Measurements from ENCODE around the gene FERD3L.
"Not testable (repeated sequence)": the region's sequence is repeated elsewhere in the genome, so short reads cannot be mapped to it uniquely, and the experiment has no call there.

Gene FERD3L

GRCh38 chr7:19144661-19145433 is at the start of gene FERD3L:
TSS of gene FERD3L (minus strand) at chr7:19145421. CDS start at chr7:19145362, 59 bp downstream.
- Mint-ChIP-seq H3K9me3 (no peaks in the 10 kb centered on the region), H3K4me3 (no peak within 1 kb of the TSS), H3K4me1 (no peaks in the 10 kb centered on the region), H3K36me3 (no peaks in the 10 kb centered on the region), H3K27me3 (peaks cover 44% of the 10 kb centered on the region), H3K27ac (no peak within 1 kb of the TSS)
- DNase-seq = no peak
- CTCF ChIA-PET = no interaction called here

DNA sequence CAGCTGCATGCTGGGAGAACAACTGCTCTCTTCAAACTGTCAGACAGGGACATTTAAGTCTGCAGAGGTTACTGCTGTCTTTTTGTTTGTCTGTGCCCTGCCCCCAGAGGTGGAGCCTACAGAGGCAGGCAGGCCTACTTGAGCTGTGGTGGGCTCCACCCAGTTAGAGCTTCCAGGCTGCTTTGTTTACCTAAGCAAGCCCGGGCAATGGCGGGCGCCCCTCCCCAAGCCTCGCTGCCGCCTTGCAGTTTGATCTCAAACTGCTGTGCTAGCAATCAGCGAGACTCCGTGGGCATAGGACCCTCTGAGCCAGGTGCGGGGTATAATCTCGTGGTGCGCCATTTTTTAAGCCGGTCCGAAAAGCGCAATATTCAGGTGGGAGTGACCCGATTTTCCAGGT is 49.2 kb upstream of the FERD3L start:
- CTCF ChIA-PET, H3K4me3 Mint-ChIP-seq, H3K4me1 Mint-ChIP-seq, H3K36me3 Mint-ChIP-seq, H3K27ac Mint-ChIP-seq, DNase-seq, H3K9me3 Mint-ChIP-seq, H3K27me3 Mint-ChIP-seq: not testable (repeated sequence)

DNA sequence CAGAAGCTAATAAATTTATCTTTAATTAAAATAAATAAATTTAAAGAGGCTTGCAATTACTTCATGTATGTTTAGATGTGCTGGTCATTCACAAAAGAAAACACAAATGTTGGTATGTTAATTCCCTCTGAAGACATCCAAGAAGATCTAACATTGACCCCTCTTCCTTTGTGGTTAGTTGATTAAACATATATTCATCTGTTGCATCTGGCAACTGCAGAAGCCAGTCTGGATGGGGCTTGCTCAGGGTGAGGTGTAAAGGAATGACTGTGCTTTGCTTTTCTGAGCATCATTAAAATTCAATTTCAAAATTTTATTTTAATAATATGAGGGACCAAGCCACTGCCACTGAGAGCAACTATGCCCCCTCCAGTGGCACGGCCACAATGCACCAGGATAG is 36.4 kb upstream of the FERD3L start:
- DNase-seq = no peak
- no peaks in the 10 kb centered on the region for H3K36me3 Mint-ChIP-seq
- no peaks in the 10 kb centered on the region for H3K4me1 Mint-ChIP-seq
- no peak overlapping the region for H3K4me3 Mint-ChIP-seq
- H3K27me3 Mint-ChIP-seq = no peaks in the 10 kb centered on the region
- CTCF ChIA-PET = no interaction called here
- peaks cover 16% of the 10 kb centered on the region for H3K9me3 Mint-ChIP-seq
- no peak overlapping the region for H3K27ac Mint-ChIP-seq

DNA sequence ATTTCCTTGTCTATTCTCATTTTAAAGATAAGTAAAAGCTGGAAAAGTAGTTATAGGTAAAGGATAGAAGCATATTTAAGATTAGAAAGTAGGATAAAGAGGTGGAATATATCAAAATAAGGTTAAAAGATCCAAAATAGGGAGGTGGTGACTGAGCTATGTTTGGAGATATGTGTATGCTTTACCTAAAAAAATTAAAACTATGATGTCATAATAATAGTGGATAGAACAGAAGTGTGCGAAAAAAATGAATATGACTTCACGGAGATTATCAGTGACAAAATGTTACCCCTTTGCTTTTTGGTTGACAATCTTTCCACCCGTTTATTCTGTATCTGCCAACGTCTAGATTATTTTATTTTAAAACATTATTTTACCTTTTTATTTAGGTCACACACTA is 33.4 kb upstream of the FERD3L start:
- H3K27me3 Mint-ChIP-seq = no peaks in the 10 kb centered on the region
- DNase-seq = no peak
- CTCF ChIA-PET = no interaction called here
- no peak overlapping the region for H3K27ac Mint-ChIP-seq
- H3K4me3 Mint-ChIP-seq = no peak overlapping the region
- peaks cover 8% of the 10 kb centered on the region for H3K9me3 Mint-ChIP-seq
- no peaks in the 10 kb centered on the region for H3K36me3 Mint-ChIP-seq
- no peaks in the 10 kb centered on the region for H3K4me1 Mint-ChIP-seq

DNA sequence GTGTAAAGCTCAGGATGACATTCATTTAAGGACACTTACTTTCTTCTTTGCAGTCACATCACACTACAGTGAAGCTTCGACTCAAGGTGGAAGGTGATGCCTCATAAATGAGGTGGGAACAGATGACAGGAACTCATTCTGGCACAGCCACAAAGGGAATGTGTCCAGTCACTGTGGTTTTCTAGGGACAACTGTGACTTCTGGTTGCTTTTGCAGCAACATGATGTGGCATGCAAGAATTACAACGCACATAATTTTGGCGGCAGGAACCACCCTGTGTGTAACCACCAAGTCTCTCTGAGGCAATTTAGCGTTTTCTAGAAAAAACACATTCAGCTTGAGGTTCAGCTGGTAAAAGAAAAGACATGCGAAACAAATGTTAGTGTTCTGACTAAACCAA is 32.0 kb upstream of the FERD3L start:
- CTCF ChIA-PET = no interaction called here
- H3K27ac Mint-ChIP-seq = no peak overlapping the region
- H3K4me1 Mint-ChIP-seq = no peaks in the 10 kb centered on the region
- H3K27me3 Mint-ChIP-seq = no peaks in the 10 kb centered on the region
- no peak for DNase-seq
- H3K4me3 Mint-ChIP-seq = no peak overlapping the region
- H3K36me3 Mint-ChIP-seq = no peaks in the 10 kb centered on the region
- peaks cover 5% of the 10 kb centered on the region for H3K9me3 Mint-ChIP-seq

DNA sequence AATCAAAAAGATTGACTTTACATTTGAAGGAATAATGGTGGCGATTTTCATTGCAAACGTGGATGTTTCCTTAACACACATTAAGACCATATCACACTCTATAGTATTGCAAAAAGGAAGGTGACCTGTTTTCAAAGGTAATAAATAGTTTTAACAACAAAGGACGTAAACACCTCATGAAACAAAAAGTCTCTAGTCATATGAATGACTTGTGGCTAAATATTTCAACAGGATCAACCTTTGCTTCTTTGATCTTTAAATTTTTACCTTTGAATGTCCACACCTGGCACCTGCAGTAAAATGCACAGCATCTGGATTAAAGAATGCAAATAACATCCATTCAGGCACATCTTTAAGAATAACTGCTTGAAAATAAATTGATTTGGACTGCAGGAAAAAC is 30.0 kb upstream of the FERD3L start:
- Mint-ChIP-seq H3K4me3 (no peak overlapping the region), H3K27ac (no peak overlapping the region), H3K9me3 (peaks cover 3% of the 10 kb centered on the region), H3K4me1 (no peaks in the 10 kb centered on the region), H3K27me3 (no peaks in the 10 kb centered on the region), H3K36me3 (no peaks in the 10 kb centered on the region)
- DNase-seq = no peak
- CTCF ChIA-PET = no interaction called here

DNA sequence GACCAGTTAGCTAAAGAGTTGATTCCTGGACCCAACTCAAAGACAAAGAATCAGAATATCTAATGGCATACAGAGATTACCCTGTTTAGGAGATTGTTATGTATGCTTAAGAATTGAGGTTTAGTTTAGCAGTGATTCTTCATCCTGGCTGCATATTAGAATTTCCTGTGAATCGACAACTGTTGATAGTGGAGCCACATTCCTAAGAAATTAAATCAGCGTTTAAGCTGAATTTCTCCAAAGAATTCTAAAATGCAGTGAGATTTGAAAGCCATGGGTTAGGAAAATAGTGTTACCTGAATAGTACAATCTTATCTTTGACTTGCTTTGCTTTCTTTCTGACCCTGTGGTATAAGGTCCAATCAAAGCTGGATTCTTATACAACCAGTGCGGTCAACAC is 16.4 kb upstream of the FERD3L start:
- no peak for DNase-seq
- Mint-ChIP-seq H3K27me3 (no peaks in the 10 kb centered on the region), H3K4me1 (no peaks in the 10 kb centered on the region), H3K36me3 (no peaks in the 10 kb centered on the region), H3K9me3 (no peaks in the 10 kb centered on the region), H3K4me3 (no peak overlapping the region), H3K27ac (no peak overlapping the region)
- CTCF ChIA-PET = no interaction called here

- H3K27ac Mint-ChIP-seq = no peak overlapping the region
- peaks cover 1% of the 10 kb centered on the region for H3K9me3 Mint-ChIP-seq
- no peaks in the 10 kb centered on the region for H3K36me3 Mint-ChIP-seq
- H3K27me3 Mint-ChIP-seq = peaks cover 44% of the 10 kb centered on the region
- H3K4me1 Mint-ChIP-seq = no peaks in the 10 kb centered on the region
- CTCF ChIA-PET = no interaction called here
- H3K4me3 Mint-ChIP-seq = no peak overlapping the region
- DNase-seq = no peak
These were observed 1.5 kb upstream of the FERD3L start for GRCh38 chr7:19146699-19147098.

- no peaks in the 10 kb centered on the region for H3K9me3 Mint-ChIP-seq
- H3K27ac Mint-ChIP-seq = no peak overlapping the region
- no peak for DNase-seq
- CTCF ChIA-PET = no interaction called here
- no peaks in the 10 kb centered on the region for H3K4me1 Mint-ChIP-seq
- H3K36me3 Mint-ChIP-seq = no peaks in the 10 kb centered on the region
- H3K27me3 Mint-ChIP-seq = peaks cover 44% of the 10 kb centered on the region
- no peak overlapping the region for H3K4me3 Mint-ChIP-seq
These were observed 354 bp upstream of the FERD3L start for GRCh38 chr7:19145434-19146115.

DNA sequence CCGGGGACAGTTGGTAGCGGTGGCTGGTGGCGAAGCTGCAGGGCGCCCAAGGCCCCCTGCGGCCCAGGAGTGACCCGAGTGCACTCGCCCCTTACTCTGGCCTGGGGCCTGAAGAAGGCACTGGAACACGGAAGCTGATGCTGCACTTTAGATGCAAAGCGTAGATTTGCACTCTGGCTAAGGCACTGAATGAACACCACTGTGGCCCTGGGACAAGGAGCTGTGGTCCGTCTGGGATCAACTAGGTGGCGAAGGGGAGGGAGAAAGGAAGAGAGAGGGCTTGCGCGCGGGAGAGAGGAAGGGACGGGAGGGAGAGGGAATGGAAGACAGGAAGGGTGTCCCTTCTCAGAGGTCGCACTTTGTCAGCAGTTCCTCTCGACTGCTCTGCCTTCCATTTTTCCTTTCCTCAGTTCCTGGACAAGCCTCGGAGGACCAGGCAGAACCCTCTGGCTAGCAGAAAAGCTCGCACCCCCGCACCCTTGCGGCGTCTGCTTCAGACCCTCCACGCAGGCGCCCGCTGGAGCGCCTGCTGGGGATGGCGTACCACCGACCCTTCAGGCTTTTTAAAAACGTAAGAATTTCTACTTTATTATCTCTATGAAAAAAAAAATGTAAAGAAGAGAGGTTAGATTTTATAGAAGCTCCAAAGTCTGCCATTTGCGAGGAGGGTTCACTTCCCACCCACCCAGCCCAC is 1.2 kb downstream of the FERD3L start:
- H3K4me3 Mint-ChIP-seq = no peak overlapping the region
- DNase-seq = no peak
- H3K27ac Mint-ChIP-seq = no peak overlapping the region
- H3K27me3 Mint-ChIP-seq = peaks cover 44% of the 10 kb centered on the region
- H3K9me3 Mint-ChIP-seq = no peaks in the 10 kb centered on the region
- no peaks in the 10 kb centered on the region for H3K36me3 Mint-ChIP-seq
- CTCF ChIA-PET = no interaction called here
- H3K4me1 Mint-ChIP-seq = no peaks in the 10 kb centered on the region

- no peaks in the 10 kb centered on the region for H3K9me3 Mint-ChIP-seq
- CTCF ChIA-PET = no interaction called here
- H3K36me3 Mint-ChIP-seq = no peaks in the 10 kb centered on the region
- DNase-seq = no peak
- no peaks in the 10 kb centered on the region for H3K4me1 Mint-ChIP-seq
- peaks cover 23% of the 10 kb centered on the region for H3K27me3 Mint-ChIP-seq
- H3K27ac Mint-ChIP-seq = no peak overlapping the region
- no peak overlapping the region for H3K4me3 Mint-ChIP-seq
These were observed 5.4 kb downstream of the FERD3L start for GRCh38 chr7:19139706-19140327.

DNA sequence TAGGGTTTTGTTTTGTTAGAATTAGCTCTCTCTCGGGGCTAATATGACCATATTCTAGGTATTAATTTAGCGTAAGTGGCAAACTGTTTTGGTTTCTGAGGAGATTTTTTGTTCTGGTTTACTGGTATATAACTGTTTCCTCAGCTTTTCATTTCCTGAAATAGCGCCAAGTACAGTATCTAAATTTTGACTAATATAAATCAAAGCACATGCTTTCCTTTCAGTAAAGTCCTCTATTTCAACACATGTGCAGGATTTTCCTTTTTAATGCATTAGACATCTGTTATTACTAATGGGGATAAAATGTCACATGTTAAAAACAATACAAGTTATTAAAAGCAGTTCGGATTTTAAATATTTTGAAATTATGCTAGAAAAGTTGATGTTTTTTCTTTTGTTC is 11.3 kb downstream of the FERD3L start:
- no peaks in the 10 kb centered on the region for H3K4me1 Mint-ChIP-seq
- H3K9me3 Mint-ChIP-seq = no peaks in the 10 kb centered on the region
- no peak overlapping the region for H3K4me3 Mint-ChIP-seq
- no peak for DNase-seq
- no peak overlapping the region for H3K27ac Mint-ChIP-seq
- no peaks in the 10 kb centered on the region for H3K36me3 Mint-ChIP-seq
- CTCF ChIA-PET = no interaction called here
- H3K27me3 Mint-ChIP-seq = no peaks in the 10 kb centered on the region

- Mint-ChIP-seq H3K27ac (no peak overlapping the region), H3K9me3 (no peaks in the 10 kb centered on the region), H3K36me3 (no peaks in the 10 kb centered on the region), H3K4me3 (no peak overlapping the region), H3K27me3 (no peaks in the 10 kb centered on the region), H3K4me1 (no peaks in the 10 kb centered on the region)
- CTCF ChIA-PET = no interaction called here
- DNase-seq = no peak
These were observed 11.8 kb downstream of the FERD3L start for GRCh38 chr7:19133390-19133789.

- Mint-ChIP-seq H3K4me1 (no peaks in the 10 kb centered on the region), H3K36me3 (no peaks in the 10 kb centered on the region), H3K27ac (no peak overlapping the region), H3K9me3 (no peaks in the 10 kb centered on the region), H3K4me3 (no peak overlapping the region), H3K27me3 (no peaks in the 10 kb centered on the region)
- DNase-seq = no peak
- CTCF ChIA-PET = no interaction called here
These were observed 16.4 kb downstream of the FERD3L start for GRCh38 chr7:19128856-19129255.
